ENCODE data around the gene MYO1H.

Gene MYO1H

DNA sequence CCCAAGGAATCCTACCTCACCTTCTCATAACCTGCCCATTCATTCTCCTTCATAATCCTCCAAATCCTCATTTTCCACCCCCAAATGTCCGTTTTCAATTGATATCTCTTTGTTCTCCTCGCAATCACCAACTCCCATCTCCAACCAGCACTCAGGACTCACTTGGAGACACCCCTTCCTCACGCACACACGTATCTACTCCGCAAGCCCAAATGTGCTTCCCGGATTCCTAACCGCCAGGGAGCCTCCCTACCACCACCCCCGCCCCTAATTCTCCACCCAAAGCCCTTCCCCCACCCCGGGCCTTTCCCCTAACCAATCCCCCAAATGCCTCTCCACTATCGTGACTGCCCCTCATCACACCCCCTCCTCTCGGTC lies 129.1 kb downstream of the MYO1H start:
- DNase-seq = no peak

DNA sequence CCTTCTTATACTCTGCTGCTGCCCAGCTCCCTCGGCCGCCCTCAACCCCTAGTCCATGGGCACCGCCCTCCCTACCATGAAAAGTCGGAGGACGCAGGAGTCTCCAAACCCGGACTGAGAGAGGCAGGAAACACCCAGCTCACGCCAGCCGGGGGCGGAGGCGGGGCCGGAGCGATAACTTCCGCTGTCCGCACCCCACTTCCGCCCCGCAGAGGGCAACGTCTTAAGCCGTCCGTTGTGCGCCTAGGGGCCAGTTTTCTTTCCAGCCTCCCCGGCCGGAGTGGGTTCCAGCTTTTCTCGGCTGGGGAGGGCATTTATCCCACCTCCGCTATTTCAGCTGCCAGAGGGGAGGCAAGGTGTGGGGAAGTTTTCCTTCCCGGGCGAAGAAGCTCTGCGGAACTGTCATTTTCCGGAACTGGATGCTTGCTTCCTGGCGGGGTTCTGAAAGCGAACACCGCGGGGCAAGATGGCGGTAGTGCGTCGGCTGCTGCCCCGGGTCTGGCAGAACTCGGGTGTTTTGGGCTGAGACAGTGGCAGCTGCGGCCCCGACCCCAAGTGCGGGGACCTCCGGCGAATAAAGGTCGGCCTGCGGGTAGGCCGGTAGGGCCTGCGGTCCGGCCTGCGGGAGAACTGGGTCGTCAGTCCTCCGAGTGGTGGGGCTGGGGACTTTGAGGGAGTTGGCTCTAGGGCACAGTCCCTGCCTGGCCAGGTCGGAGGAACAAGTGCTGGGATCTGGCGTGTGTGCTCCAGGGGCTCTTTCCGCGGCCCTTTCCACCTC lies 129.7 kb downstream of the MYO1H start, which contains the start of the genes KCTD10 and UBE3B:
Gene KCTD10 (minus strand): TSS at position 116 of the 778 bp plus-strand sequence. CDS start 38 bp downstream, at position 78.
Gene UBE3B (plus strand): TSS at position 450 of the 778 bp plus-strand sequence. CDS start 5,918 bp downstream, outside the sequence.
- DNase-seq = peak; percentile 88 to 92

DNA sequence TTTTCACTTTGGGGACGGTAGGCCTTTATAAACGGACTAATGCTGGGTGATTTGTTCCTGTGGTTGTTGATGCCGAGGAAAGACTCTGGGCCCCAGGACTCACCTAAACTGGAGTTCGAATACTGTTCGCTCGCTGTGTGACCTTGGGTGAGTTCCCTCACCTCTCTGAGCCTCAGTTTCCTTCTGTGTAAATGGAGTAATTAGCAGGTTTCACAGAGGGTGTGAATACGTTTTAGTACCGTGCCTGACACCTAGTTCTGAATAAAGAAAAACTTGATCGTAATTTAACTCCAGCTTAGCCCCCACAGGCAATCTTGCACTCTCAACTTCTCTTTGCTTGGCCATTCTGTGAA lies 130.2 kb downstream of the MYO1H start:
- no peak for DNase-seq

DNA sequence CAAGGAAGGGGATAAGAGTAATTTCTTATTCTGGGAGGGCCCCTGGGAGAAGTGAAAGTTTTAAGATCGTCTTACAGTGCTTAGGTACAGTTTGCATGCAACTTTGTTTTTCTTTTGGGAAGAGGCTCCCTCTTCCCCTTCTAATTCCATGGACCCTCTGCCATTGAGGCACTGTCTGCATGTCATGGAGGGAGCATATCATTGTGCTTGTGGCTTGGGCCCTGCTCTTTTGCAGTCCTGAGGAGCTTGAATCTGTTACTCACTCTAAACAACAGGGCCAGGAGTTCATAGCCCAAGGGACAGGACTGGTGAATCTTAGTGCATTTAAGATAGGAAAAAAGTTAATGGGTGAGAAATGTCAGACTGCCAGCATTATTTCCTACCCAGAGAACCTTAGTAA lies 132.1 kb downstream of the MYO1H start:
- DNase-seq = no peak

DNA sequence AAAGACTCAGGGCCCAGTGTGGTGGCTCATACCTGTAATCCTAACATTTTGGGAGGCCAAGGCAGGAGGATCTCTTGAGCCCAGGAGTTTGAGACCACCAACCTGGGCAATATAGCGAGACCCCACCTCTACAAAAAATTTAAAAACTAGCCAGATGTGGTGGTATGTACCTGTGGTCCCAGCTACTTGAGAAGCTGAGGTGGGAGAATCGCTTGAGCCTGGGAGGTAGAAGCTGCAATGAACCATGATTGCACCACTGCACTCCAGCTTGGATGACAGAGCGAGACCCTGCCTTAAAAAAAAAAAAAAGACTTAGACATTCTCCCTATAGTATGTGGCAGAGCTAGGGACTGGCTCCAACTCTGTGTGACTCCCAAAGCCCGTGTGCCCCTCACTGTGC lies 132.7 kb downstream of the MYO1H start:
- no peak for DNase-seq

DNA sequence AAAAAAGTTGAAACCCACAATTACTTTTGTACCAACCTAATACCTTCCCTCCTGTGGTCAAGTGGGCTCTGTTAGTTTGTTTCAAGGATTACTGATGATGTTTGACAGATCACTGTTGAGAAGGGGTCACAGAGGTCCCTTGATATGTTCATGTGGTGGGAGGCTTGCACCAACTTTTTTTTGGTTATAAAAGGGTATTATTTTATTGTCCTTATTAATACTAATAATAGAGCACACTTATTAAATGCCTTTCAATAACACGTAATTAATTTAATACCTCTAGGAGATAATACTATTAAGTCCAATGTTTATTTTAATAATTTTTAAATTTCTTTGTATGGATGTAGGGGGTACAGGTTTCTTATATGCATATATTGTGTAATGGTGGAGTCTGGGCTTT lies 134.2 kb downstream of the MYO1H start:
- DNase-seq = no peak

DNA sequence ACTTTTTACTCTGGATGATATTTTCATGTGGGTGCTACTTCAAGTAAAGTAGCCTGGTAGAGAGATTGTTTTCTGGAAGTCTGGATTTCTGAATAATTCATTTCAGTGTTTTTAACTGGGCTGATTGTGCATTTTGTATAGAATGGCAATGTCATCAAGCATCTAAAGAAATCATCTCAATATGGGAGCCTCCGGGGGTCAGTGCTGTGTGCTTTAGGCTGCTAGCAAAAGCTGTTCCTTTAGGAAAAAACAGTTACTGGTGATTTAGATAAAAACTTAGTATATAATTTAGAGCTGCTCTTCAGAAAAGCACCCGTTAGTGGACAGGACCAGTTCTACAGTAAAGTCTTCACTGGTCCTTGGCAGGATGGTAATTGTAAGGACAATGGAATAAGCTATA lies 134.8 kb downstream of the MYO1H start:
- no peak for DNase-seq

DNA sequence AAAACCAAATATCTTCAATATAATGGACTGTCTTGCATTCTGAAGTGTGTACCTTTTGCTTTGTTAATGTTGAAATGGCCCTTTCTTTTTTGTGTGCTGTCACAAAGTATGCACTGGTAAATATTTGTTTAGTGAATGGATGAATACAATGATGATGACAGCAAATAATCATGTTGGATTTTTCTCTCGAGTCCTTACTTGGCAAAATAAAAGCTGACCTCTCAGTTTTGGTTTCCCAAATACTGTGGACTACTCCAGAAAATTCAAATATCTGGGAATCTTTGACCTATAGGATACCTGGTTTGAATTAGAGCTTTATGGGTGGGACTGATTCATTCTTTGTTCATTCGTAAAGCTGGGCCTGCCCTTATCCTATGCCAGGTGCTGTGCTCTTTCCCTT lies 135.2 kb downstream of the MYO1H start:
- DNase-seq = no peak

DNA sequence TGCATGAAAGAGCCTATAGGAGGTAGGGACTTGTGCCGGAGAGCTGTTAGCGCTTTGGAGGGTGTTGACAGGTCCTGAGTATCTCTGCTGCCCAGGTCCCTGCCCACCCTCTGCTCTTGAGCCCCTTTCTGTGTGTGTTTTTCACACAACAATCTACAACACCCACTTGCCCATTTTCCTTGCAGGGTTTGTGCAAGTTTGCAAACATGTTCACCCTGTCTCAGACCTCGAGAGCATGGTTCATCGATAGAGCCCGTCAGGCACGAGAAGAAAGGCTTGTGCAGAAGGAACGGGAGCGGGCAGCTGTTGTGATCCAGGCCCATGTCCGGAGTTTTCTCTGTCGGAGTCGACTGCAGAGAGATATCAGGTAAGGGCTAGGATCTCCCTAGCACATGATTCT lies 135.6 kb downstream of the MYO1H start:
- DNase-seq = no peak

DNA sequence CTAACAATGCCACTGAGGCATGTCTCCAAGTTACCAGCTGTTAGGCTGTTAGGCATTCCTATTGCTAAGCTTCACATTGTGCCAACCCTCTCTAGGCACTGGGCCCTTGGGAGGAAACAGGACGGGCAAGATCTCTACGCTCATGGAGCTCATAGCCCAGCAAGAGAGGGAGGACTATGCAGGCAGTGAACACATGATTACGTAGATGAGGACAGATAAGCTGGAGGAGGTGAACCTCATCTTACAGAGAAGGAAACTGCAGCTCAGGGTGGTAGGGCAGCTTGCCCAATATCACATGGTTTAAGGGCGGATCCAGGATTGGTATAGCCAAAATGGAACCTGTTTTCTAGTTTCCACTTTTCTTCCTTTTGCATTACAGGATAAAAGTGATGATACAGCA lies 137.5 kb downstream of the MYO1H start:
- DNase-seq = no peak

DNA sequence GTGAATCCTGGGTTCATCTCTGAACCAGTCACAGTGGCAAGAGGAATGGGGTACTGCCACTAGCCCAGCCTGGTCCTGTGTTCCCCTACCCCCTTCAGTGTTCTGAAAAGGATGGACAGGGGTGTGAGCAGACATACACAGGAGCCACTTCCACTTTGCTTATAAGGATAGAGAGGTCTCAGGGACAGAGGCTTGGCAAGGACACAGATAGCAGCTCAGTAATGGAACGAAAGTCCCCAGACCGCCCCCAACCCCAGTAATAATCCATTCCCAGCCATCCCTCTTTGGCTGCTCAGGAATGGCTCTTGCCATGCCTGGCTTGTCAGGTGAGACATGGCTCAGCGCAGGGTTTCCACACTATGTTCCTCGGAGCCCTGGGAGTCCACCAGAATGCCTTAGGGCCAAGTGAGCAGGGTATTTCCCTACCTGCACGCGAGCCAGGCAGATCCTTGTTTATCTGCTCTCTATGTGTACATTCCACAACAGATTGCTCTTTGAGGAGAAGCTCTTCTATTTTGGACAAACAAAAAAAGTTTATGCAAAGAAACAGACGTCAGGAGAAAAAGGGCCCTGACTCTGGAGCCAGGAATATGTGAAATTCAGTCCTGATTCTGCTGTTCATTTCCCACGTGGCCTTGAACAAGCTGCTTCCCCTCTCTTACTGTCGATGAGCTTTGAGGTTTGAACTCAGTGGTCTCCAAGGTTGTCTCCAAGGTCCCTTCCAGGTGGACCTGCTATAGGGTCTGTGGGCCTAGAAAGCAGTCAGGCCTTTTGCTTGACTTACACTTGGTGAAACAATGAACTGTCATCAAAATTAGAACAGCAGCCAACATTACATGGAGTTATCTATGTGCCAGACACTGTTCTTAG lies 139.7 kb downstream of the MYO1H start:
- DNase-seq = no peak

DNA sequence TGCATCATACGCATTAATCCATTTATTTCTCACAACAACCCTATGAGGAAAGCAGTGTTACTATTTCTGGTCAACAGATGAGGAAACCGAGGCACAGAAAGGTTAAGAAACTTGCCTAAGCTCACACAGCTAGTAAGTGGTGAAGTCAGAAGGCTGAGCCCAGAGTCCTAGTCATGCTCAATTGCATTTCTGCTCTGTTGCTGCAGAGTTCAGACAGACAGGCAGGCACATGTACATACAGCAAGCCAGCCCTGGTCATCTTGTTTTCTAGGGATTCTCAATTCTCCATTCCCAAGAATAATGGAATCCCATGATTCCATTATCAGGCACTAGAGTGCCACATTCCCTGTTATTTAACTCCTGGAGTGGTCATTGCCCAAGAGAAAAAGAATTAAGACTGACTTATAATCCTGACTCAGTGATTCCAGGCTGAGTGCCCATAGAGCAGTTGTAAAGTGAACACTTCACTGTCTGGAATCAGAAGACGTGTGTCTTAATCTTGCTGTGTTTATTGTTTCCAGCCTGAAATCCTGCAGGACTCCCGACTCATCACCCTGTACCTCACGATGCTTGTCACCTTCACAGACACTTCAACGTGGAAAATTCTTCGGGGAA lies 140.5 kb downstream of the MYO1H start:
- DNase-seq = no peak

DNA sequence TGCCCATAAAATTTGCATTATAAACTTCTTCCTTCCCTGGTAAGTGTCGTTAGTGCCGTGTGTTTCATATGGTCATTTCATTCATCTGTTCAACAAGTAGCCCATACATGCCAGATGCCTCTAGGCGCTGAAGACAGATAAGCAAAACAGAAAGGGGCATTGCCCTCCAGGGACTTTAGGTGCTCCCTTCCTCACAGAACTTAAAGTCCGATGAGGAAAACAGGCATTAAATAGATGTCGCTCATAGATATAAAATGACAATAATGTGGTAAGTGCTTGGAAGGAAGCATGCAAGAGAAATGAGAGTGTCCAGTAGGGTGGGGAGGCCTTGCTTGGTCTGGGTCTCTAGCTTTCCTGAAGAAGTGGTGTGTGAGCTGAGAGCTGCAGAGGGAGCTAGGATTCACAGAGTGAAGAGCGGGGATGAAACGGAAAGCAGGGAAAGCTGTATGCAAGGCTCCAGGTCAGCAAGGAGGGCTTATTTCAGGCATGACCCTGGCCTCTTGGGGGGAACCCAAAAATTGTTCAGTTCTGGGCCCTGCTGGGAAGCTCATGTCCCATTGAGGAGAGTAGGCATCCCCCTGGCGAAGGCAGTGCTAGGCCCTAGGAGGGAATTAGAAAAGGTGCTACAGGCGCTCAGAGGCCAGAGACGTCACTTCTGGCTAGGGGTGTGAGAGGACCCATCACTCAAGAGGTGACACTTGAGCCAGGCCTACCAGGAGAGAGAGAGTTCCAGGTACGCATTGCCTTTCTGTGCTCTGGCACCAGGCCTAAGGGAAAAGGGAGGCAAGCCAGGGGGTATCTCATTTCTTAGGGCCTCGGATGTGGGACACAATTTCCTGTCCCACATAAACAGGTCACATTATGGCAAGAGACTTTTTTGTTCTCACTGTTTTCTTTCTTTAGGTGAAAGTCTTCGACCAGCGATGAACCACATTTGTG lies 141.6 kb downstream of the MYO1H start:
- DNase-seq = no peak

DNA sequence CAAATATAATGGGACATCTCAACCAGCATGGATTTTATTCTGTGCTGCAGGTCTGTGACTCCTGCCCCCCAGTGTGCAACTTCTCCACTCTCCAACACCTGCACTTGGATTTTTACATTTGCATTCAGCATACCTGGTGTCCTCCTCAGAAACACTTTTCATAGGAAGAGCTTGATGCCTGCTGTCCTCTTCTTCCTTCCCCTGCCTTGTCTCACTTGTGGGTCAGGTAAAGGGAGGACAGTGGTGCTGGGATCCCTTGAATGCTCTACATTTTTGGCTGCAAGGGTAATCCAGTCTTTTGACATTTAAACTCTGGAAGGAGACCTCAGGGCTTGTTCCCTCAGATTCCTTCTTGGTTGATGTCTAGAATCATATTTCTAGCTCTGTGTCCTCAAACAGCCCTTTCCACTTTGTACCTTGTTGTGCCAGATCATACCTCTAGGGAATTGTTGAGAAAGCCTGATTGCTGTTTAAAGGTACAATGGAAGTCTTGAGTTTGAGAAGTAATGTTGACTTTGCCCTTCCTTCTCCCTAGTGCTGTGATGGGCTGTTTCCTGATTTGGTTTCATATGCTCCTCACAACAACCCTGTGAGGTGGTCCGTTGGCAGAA lies 142.4 kb downstream of the MYO1H start:
- no peak for DNase-seq

DNA sequence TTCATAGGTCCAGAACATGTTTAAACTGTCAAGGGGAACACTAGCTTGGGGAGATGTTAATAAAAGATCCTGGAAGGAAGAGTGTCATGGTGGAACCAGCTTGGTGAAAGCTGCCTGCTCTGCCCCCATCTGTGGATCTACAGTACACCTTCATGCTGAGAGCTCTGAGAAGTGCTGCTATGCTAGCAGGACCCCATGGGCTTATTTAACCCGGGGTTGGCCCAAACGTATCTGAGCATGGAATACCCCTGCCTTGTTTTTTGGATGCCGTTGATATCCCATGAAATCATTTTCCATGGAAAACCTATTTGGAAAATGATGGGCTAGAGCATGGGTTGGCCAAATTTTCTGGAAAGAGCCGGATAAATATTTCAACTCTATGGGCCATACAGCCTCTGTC lies 144.0 kb downstream of the MYO1H start:
- no peak for DNase-seq

DNA sequence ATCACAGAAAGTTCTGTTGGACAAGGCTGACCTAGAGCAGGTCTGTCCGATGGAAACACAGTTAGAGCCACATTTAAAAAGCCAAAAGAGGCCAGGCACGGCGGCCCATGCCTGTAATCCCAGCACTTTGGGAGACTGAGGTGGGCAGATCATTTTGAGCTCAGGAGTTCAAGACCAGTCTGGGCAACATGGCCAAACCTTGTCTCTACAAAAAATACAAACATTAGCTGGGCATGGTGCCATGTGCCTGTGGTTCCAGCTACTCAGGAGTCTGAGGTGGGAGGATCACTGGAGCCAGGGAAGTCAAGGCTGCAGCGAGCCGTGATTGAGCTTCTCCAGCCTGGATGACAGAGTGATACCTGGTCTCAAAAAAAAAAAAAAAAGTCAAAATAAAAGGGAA lies 144.7 kb downstream of the MYO1H start:
- no peak for DNase-seq

DNA sequence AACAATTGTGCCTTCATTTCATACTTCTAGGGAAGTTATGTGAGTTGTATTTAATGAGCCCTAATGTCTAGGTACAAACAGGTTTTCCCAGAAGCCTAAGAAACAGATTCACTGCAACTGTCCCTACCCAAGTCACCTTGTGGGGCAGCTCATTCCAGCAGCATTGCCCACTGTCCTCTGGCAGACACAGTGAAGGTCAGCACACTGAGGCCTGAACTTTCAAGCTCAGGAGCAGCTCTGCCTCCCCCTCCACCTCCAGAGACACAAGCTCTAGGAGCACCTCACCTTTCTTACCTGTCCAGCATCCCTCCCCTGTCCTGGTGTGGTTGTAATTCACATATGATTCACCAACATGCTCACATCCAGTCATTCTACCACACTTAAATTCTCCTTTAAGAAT lies 145.4 kb downstream of the MYO1H start:
- DNase-seq = no peak

DNA sequence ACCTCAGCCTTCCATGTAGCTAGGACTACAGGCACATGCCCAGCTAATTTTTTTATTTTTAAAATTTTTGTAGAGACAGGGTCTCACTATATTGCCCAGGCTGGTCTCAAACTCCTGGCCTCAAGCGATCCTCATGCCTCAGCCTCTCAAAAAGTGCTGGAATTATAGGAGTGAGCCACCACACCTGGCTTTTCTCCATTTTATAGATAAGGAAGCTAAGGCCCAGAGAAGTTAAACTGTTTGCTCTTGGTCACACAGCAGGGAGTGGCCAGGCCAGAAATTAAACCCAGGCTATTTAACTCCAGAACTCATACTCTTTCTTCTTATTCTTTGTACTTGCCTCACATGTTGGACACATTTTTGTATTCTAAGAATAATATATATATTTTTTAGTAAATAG lies 146.2 kb downstream of the MYO1H start:
- DNase-seq = no peak

DNA sequence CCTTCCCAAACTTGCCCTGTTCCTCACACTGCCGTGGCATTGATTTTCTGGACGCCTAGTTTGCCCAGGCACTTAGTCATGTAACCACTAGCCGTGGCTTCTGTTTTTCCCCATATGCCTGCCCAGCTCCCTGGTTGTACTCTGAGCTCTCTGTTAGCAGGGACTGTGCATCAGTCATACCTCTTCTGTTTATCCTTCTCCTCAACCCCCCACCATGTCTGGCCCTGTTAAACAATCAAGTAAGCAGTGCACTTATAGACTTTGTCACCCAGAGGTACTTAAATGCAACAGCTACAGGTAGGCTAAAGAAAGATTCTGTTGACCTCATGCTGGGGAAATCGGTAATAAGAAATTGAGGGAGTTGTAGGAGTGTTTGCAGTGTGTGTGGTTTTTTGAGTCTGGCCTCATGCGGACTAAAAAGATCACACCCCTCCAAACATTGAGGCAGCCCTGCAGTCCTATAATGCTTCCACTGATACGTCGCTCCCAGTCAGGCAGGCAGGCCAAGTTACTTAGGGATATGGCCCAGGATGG lies 146.7 kb downstream of the MYO1H start:
- DNase-seq = no peak

DNA sequence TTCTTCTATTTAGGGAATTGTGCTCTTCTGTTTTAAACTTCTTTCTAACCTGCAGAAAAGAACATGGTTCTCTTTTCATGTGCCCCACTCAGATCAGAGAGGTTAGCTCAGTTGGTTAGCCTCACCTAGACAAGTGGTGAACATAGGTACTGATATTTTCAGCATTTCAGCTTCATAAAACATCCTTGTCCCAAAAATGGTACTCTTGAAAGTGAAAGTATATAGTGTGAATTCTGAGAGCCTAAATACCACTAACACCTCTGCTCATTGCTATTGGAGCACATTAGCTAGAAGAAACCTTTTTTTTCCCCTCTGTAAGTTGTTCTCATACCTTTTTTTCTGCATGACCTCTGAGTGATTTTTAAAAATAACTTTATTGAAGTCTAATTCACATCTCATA lies 147.3 kb downstream of the MYO1H start:
- no peak for DNase-seq

DNA sequence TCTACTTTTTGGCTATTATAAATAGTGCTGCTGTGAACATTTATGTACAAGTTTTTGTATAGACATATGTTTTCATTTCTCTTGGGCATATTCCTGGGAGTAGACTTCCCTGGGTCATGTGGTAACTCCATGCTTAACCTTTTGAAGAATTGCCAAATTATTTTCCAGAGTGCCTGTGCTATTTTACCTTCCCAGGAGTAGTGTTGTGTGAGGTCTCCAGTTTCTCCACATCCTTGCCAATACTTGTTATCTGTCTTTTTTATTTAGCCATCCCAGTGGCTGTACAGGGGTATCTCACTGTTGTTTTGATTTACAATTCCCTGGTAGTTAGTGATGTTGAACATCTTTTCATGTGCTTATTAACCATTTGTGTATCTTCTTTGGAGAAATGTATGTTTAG lies 148.6 kb downstream of the MYO1H start:
- no peak for DNase-seq

DNA sequence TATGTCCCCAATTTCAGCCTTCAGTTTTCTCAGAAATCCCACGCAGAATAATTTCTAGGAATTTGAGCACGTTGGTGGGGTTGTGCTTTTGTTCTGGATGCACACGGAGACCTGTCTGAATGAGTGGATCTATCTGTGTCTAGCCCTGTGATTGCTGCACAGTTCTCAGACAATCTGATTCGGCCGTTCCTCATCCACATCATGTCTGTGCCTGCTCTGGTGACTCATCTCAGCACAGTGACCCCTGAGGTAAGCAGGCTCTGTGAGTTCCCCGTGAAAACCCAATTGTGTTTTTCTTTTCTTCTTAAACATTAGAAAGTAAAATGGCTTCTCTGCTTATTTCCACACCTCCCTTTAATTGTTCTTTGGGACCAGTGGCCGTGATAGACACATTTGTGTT lies 150.0 kb downstream of the MYO1H start:
- no peak for DNase-seq
